ENCODE measurements around the gene ZNRF3.

ZNRF3 gene

GRCh38 chr22:29098296-29098695, 214.9 kb downstream of the ZNRF3 start:
- H3K9ac ChIP-seq (ENCODE audit: insufficient read length, low read depth), result no peak overlapping the region
- no peak for TF ChIP-seq SUZ12 (IDR thresholded peaks at IDR 0.05; ENCODE audit: extremely low read depth, insufficient read depth, insufficient read length)
- no peak for TF ChIP-seq YY1 (IDR thresholded peaks at IDR 0.05; ENCODE audit: insufficient read depth, insufficient read length)
- no peak for TF ChIP-seq ZNF274 (IDR thresholded peaks at IDR 0.05; ENCODE audit: low read depth, low read length)

GRCh38 chr22:29102300-29102699, 218.9 kb downstream of the ZNRF3 start:
- no peak overlapping the region for H3K4me3 ChIP-seq (ENCODE audit: insufficient read length, low read depth)
- no peaks in the 10 kb centered on the region for H3K9me3 ChIP-seq (ENCODE audit: insufficient read depth, low read length)
- TF ChIP-seq SUZ12 (IDR thresholded peaks at IDR 0.05; ENCODE audit: extremely low read depth, insufficient read depth, insufficient read length) (no peak), ZNF274 (IDR thresholded peaks at IDR 0.05; ENCODE audit: low read depth, low read length) (no peak), YY1 (IDR thresholded peaks at IDR 0.05; ENCODE audit: insufficient read depth, insufficient read length) (no peak)
- H3K4me1 ChIP-seq (ENCODE audit: insufficient read depth, insufficient read length), result no peaks in the 10 kb centered on the region
- DNase-seq (ENCODE audit: low read depth, low spot score), result no peak
- no peaks in the 10 kb centered on the region for H3K36me3 ChIP-seq (ENCODE audit: insufficient read depth, insufficient read length, low read length)
- H3K9ac ChIP-seq (ENCODE audit: insufficient read length, low read depth), result no peak overlapping the region
- no peaks in the 10 kb centered on the region for H3K27me3 ChIP-seq (ENCODE audit: insufficient read depth, insufficient read length)

More at GRCh38 chr22:29098296-29098695, 214.9 kb downstream of the ZNRF3 start:
- Histone ChIP-seq H3K9me3 (ENCODE audit: insufficient read depth, low read length) (no peaks in the 10 kb centered on the region), H3K4me1 (ENCODE audit: insufficient read depth, insufficient read length) (no peaks in the 10 kb centered on the region), H3K36me3 (ENCODE audit: insufficient read depth, insufficient read length, low read length) (peaks cover 4% of the 10 kb centered on the region), H3K27me3 (ENCODE audit: insufficient read depth, insufficient read length) (no peaks in the 10 kb centered on the region), H3K4me3 (ENCODE audit: insufficient read length, low read depth) (no peak overlapping the region)
- DNase-seq (ENCODE audit: low read depth, low spot score), result no peak

GRCh38 chr22:29103121-29103520, 219.7 kb downstream of the ZNRF3 start:
- Histone ChIP-seq H3K4me3 (ENCODE audit: insufficient read length, low read depth) (no peak overlapping the region), H3K36me3 (ENCODE audit: insufficient read depth, insufficient read length, low read length) (no peaks in the 10 kb centered on the region), H3K4me1 (ENCODE audit: insufficient read depth, insufficient read length) (no peaks in the 10 kb centered on the region), H3K27me3 (ENCODE audit: insufficient read depth, insufficient read length) (no peaks in the 10 kb centered on the region), H3K9ac (ENCODE audit: insufficient read length, low read depth) (no peak overlapping the region), H3K9me3 (ENCODE audit: insufficient read depth, low read length) (no peaks in the 10 kb centered on the region)
- TF ChIP-seq ZNF274 (IDR thresholded peaks at IDR 0.05; ENCODE audit: low read depth, low read length) (no peak), SUZ12 (IDR thresholded peaks at IDR 0.05; ENCODE audit: extremely low read depth, insufficient read depth, insufficient read length) (no peak), YY1 (IDR thresholded peaks at IDR 0.05; ENCODE audit: insufficient read depth, insufficient read length) (no peak)
- DNase-seq (ENCODE audit: low read depth, low spot score), result no peak

- Histone ChIP-seq H3K4me3 (ENCODE audit: insufficient read length, low read depth) (no peak overlapping the region), H3K4me1 (ENCODE audit: insufficient read depth, insufficient read length) (no peaks in the 10 kb centered on the region), H3K9ac (ENCODE audit: insufficient read length, low read depth) (no peak overlapping the region), H3K27me3 (ENCODE audit: insufficient read depth, insufficient read length) (no peaks in the 10 kb centered on the region), H3K36me3 (ENCODE audit: insufficient read depth, insufficient read length, low read length) (no peaks in the 10 kb centered on the region), H3K9me3 (ENCODE audit: insufficient read depth, low read length) (no peaks in the 10 kb centered on the region)
- TF ChIP-seq ZNF274 (IDR thresholded peaks at IDR 0.05; ENCODE audit: low read depth, low read length) (no peak), SUZ12 (IDR thresholded peaks at IDR 0.05; ENCODE audit: extremely low read depth, insufficient read depth, insufficient read length) (no peak), YY1 (IDR thresholded peaks at IDR 0.05; ENCODE audit: insufficient read depth, insufficient read length) (no peak)
- DNase-seq (ENCODE audit: low read depth, low spot score), result no peak
Observed at GRCh38 chr22:29105468-29105867, 222.1 kb downstream of the ZNRF3 start.

- no peak overlapping the region for H3K4me3 ChIP-seq (ENCODE audit: insufficient read length, low read depth)
- no peak for DNase-seq (ENCODE audit: low read depth, low spot score)
- H3K4me1 ChIP-seq (ENCODE audit: insufficient read depth, insufficient read length), result no peaks in the 10 kb centered on the region
- H3K9me3 ChIP-seq (ENCODE audit: insufficient read depth, low read length), result no peaks in the 10 kb centered on the region
- no peaks in the 10 kb centered on the region for H3K27me3 ChIP-seq (ENCODE audit: insufficient read depth, insufficient read length)
- H3K9ac ChIP-seq (ENCODE audit: insufficient read length, low read depth), result no peak overlapping the region
- TF ChIP-seq SUZ12 (IDR thresholded peaks at IDR 0.05; ENCODE audit: extremely low read depth, insufficient read depth, insufficient read length) (no peak), ZNF274 (IDR thresholded peaks at IDR 0.05; ENCODE audit: low read depth, low read length) (no peak), YY1 (IDR thresholded peaks at IDR 0.05; ENCODE audit: insufficient read depth, insufficient read length) (no peak)
- no peaks in the 10 kb centered on the region for H3K36me3 ChIP-seq (ENCODE audit: insufficient read depth, insufficient read length, low read length)
Observed at GRCh38 chr22:29106839-29107238, 223.5 kb downstream of the ZNRF3 start.

Measured in NT2/D1 (cell line).